CD4-positive, alpha-beta T cell treated with Interleukin-15 for 1 hour (primary cell): ENCODE measurements around the gene TXLNB.
"Not testable (repeated sequence)": the region's sequence is repeated elsewhere in the genome, so short reads cannot be mapped to it uniquely, and the experiment has no call there.

ENCODE experiments used
- DNase-seq: peaks from one replicate; pipeline ENCODE4 v3.0.0-alpha.2; 2020

Gene TXLNB

GRCh38 chr6:139265512-139266190 lies 26.1 kb downstream of the TXLNB start:
- no peak for DNase-seq

GRCh38 chr6:139262519-139263300 lies 29.1 kb downstream of the TXLNB start:
- no peak for DNase-seq

- DNase-seq: no peak
These were observed 33.9 kb downstream of the TXLNB start for GRCh38 chr6:139257821-139258398.

DNA sequence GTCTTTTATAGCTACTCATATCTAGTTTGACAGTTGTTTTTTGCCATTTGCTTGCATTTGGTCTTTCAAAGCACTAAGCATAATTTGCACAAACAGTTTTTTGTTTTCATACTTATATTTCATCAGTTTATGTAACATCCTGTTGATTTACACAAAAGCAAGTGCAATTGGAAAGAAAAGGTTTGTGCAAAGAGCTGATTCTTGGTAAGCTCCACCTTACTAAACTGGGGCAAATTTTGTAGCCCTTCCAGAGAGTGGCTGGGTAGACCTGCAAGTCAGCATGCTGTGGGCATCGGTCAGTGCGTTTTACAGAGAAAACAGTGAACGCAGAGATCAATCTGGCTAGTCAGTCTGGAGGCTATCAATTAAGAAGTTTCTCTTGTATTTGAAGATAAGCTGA lies 34.5 kb downstream of the TXLNB start:
- no peak for DNase-seq

DNA sequence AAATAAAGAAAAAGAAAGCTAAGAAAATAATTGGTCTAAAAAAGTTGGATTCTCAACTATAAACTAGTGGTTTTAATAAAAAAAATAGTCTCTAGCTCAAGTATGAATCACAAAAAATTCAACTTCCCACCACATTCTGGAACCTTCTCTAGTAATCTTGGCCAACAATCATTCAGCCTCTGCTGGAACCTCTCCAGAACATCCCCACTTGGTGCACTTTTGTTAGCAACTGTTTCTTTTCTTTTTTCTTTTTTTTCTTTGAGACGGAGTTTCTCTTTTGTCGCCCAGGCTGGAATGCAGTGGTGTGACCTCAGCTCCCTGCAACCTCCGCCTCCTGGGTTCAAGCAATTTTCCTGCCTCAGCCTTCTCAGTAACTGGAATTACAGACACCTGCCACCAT lies 35.7 kb downstream of the TXLNB start:
- no peak for DNase-seq

DNA sequence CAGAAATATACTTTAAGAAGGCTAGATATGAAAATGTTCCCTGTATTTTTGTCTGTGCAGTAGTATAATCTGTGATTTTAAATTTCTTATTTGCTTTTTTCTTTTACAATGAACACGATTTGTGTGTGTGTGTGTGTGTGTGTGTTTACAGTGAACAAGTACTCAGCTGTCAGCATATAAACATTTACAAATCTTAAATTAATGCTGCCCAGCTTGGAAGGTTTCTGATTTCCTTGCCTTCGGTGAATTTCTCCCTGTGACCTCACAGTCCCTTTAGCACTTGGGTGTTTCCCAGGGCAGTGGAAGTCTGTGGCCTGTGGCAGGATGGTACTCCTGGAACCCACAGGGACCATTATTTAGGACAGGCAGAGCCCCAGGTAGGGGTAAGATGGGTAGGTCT lies 37.6 kb downstream of the TXLNB start:
- no peak for DNase-seq

- DNase-seq: no peak
These were observed 38.1 kb downstream of the TXLNB start for GRCh38 chr6:139253656-139254055.

GRCh38 chr6:139251691-139252390 lies 40.0 kb downstream of the TXLNB start:
- no peak for DNase-seq

DNA sequence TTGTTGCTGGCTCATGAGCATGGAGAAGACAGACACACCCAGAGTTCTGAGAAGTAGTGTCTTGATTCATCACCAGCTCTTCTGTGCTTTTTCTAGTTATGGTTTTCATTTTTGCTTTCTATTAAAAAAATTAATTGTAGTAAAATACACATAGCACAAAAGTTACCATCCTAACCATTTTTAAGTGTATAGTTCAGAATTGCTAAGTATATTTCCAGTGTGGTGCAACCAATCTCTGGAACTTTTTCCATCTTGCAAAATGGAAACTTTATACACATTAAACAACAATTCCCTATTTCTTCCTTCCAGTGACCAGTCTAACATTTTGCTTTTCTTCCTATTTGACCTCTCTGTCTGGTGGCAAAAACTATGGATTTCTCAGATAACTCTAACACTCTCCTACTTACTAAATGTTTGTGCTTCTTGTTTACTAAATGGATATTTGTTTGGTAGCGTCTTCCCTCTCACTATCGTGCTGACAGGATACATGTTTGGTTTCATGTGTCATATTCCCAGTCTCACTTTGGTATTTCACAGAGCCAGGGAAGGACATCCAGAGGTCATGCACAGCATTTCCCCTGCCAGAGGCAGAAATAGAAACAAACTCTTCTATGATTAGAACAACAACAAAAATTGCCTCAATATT lies 40.6 kb downstream of the TXLNB start:
- DNase-seq: no peak

DNA sequence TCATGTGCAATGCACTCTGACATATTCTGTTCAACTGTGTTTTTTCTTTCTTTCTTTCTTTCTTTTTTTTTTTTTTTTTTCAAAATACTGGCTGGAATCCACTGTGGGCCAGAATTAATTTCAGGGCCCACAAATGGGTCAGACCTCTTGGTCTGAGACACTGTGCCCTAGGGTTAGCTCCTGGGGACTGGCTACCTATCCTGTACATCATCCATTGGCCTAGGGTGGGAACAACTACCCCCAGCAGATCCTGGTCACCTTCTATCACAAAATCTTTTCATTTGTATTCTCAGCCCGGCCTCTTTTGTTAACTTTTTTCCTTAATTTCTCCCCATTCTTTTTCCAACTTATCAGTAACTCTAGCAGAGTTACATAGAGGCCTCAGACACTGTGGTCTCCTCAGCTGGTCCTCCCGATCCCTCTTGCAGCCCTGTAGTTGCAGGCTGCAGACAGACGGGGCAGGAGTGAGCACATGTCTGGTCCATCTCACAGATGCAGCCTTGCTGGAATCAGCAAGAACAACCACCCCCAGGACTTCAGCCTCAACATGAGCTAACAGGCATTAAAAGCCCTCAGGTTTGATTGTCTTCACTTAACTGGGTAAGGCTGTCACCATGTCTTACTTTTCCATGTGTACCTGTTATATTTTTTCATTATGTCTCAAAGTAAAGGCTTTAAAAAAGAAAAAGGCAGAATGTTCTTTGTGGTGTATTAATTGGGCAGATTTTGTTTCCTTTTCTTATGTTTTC lies 41.3 kb downstream of the TXLNB start:
- peak; percentile 68 for DNase-seq

DNA sequence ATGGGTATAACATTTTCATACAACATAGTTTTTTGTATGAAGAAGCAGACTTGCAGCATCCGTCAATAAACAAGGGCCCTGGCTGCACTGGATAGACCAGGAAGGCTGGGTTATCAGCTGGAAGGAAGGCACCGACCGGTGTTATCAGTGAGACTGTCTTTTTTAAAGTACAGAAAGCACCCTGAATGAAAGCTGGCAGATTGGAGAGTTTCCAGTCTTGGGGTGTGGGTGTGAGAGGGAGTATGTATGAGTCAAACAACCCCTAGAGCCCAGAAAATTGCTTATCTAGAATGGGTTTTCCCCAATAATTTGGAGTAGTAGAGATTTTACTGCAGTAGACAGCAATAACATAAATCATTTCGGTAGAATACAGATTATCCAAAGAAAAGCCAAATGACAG lies 42.4 kb downstream of the TXLNB start:
- no peak for DNase-seq

GRCh38 chr6:139248911-139249310 lies 42.9 kb downstream of the TXLNB start:
- no peak for DNase-seq

GRCh38 chr6:139247618-139248017 lies 44.2 kb downstream of the TXLNB start:
- DNase-seq: no peak

DNA sequence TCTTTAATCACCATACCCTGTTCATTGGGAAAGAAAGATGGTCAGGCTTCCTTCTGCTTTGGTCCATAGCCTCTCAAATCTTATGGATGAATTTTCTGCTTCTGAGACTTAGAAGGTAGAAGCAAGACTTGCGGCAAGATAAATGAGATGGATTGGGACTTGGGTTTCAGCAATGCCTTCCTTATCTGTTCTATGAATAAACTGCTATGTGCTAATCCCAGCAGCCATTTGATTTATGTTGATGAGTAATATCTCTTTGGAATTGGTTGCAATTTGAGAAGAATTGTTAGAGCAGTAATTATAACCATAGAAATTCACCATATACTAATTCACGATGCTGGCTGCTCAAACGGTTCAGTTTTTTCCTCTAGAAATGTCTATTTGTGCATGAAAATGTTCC lies 48.3 kb downstream of the TXLNB start:
- no peak for DNase-seq

DNA sequence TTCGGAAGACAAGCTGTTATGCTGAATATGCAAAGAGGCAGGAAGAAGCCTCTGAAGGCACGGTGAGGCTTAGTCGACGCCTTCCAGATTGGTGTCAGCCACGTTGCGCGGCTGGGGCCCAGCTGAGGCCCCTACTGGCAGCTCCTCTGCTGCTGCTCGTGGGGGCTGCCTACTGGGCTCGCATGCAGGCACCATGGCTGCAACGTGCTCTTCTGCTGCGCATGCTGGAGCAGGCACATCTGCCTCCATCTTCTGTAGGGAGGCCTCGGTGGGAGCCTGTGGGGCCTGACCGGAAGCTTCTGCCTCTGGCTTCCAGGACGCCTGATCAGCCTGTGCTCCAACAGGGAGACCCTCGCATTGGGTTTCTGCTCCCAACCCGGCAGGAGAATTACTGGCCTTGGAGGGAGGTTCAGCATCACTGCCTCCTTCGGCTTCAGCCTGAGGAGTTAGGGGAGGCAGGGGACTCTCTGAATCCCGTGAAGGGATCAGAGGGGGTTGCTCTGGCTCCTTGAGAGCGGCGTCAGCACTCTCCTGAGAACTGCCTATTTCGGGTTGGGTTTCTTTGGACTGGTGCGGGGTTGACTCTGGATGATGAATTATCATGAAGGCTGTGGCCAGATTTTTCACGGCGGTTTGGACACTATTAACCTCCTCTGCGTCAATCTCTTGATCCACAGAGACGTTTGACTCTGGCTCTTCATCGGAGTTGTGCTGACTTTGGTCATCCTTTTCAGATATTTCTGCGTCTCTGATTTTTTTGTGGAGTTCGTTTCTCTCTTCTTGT lies 49.1 kb downstream of the TXLNB start:
- DNase-seq: no peak

GRCh38 chr6:139240161-139241010 lies 51.4 kb downstream of the TXLNB start:
- no peak for DNase-seq

- DNase-seq: no peak
These were observed 52.7 kb downstream of the TXLNB start for GRCh38 chr6:139239064-139239463.

GRCh38 chr6:139236105-139236504 lies 55.7 kb downstream of the TXLNB start:
- DNase-seq: no peak

DNA sequence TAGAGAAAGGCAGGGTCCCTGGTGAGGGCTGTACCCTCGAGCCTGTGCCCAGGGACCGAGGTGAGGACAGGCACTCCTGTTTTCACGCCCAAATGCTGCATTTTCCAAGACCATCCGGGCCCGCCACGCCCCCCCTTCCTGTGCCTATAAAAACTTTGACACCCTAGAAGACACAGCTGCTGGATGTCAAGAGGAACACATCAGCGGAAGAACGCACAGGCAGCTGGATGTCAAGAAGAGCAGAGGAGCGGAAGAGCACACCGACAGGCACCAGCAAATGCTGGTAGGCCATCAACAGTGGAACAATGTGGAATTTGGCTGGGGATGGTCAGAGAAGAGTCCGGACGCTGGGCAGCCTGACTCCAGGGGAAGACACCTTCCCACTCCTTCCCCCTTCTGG lies 56.1 kb downstream of the TXLNB start:
- DNase-seq: no peak

- not testable (repeated sequence) for DNase-seq
These were observed 57.6 kb downstream of the TXLNB start for GRCh38 chr6:139234193-139234592.

DNA sequence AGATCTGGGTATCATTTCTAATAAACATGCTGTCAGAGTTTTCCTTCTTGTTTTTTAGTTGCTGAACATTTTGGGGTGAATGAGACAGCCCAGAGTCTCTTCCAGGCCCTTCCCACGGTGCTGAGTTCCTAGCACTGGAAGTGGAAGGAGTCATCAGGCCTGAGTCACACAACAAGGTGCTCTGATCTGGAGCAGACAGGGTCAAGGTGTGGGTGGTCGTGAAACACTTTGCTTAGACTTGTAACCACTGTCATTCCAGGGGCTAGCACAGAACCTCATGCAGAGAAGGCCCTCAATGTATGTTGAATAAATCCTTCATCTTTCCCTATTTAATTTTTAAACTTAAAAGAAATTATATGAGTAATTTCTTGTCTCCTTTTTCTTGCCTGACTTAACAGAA lies 60.6 kb downstream of the TXLNB start:
- DNase-seq: no peak
